Measurements from ENCODE around the gene KRT2.

Gene KRT2

DNA sequence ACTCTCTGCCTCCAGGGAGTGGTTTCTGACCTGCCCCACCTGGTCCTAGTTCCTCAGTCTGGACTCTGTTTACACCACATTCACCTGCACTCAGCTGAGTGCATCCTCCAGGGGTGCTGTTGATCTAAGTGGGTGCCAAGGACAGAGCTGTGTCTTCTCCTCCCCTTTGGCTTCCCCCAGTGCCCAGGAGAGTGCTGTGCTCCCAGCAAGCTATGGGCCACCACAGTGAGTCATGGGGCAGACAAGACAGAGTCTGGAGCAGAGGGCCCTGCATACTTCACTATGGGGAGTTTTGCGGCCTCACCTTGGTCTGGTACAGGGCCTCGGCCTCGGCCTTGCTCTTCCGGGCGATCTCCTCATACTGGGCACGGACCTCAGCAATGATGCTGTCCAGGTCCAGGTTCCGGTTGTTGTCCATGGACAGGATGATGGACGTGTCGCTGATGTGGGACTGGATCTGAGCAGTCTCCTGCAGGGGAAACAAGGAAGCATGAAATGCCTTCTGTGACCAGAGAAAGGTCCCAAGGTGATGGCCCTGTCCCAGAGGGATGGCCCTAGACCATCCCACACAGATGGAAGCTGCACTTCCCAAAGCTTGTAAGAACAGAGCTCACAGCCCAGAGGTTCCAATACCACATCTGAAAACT, 38.5 kb downstream of the KRT2 start:
- DNase-seq, result no peak

DNA sequence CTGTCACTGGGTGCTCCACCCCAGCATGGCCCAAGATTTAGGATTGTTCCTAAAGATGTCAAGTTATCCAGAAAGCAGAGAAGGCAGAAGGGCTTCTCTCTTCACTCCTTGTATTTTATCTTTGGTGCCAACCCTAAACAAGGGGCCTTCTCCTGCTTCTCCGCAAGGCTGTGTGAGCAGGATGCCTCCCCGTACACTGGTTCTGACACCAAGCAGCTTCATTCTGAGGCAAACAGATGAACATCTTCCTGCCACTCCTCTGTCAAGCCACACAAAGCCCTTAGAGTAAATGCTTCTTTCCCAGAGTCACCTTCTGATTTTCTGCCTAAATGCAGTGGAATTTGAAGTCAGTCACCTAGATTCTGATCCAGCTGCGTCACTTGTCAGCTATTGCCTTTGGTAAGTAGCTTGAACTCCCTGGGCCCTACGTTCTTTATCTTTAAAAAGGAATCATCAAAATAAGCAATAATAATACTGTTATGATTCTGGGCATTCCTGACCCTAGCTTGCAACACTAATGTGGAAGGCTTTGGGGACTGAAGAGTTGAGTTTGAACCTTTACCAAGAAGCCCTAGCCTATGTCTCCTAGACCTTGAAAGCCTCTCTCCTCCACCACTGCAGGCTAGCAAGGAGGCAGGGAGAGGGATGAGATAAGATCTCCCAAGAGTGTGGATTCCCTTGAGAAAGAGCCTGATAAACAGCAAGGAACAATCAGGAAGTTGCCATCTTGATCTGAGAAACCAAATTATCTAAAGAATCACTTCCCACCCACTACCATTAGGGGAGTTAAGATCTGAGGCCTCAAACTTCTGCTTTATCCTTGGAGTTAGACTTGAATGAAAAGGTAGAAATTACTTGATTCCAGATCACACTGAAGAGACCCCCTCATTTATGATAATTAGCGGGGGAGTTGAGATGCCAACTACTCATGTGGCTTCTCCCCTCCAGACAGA, 39.3 kb downstream of the KRT2 start:
- no peak for DNase-seq

DNA sequence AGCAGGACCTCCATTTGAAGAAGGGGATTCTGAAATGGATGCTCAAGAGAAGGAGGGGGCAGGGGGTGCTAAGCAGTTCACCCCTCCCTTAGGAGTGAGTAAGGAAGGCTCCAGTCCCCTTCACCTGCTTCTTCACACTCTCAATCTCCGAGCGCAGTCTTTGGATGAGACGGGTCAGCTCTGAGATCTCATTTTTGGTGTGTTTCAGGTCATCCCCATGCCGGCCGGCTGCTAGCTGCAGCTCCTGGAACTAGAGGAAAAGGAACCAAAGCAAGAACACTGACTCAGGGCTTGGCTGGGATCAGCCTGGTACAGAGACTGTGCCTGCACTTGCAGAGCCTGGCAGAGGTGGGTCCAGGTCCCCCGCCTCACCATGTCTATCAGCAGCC, 40.9 kb downstream of the KRT2 start:
- DNase-seq, result no peak

DNA sequence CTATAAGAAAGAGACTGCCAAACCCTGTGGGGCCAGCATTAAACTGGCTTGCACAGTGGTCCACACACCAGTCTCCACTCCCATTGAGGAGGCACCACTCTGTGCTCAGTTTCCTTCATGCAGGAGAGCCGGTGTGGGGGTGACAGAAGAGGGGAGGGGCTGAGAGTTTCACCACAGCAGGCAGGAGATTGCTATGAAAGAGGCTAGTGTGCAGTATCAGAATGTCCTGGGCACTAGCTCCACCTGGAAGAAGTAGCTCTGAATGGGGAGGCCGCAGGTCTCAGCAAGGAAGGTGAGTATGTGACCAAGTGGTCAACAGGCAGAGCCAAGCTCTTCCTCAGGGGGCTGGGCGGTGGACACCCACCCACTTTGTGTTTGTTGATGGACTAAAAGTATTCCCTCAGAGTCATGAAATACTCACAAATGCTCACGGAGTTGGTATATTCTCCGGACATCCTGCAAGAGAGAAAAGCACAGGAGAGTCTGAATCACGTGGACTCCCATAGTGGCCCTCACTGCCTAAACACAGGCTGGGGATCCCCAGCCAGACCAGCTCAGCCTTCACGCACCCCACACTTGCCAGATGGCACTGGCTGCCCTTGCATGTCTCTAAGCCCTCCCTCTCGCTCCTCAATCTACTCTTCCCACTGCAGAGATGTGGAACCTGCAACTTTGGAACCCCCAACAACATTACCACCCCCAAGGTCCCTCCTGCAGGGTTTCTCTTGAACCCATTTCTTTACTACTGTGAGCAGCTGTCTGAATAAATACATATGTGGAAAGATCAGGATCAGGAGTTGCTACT, 43.0 kb downstream of the KRT2 start:
- no peak for DNase-seq

DNA sequence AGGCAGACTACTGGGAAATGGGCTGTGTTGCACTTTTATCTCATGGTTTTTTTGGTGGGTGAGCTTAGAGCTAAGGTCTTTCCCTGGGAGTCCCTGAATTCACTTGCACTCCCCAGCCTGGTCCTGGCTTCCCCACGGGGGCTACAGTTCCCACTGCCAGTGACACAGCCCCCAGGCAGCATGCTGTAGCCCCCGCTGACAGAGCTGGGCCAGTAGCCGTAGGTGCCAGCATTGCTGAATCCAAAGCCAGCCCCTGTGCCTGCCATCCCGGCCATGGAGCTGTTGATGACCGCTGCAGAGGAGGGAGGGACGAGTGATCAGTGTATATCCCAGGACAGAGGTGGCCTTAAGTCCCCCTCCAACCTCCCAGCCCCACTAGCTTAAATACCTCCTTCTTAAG, 43.9 kb downstream of the KRT2 start:
- no peak for DNase-seq

DNA sequence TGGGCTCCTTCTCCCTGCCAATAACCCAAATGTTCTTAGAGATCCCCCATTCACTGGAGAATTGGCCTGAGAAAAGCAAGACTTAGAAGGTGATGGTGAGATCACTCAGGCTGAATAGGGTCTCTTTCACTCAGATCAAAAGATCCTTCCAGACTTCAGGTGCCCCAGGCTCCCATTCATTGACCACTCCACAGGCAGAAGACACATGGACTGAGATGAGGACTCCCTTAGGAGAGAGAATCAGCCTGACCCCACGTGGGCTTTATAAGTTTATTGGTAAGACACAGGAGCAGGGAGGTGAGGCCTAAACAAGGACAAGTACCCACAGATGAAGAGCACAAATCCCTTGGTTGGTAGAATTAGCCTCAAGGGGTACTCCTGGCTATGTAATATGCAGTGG, 44.7 kb downstream of the KRT2 start:
- no peak for DNase-seq

DNA sequence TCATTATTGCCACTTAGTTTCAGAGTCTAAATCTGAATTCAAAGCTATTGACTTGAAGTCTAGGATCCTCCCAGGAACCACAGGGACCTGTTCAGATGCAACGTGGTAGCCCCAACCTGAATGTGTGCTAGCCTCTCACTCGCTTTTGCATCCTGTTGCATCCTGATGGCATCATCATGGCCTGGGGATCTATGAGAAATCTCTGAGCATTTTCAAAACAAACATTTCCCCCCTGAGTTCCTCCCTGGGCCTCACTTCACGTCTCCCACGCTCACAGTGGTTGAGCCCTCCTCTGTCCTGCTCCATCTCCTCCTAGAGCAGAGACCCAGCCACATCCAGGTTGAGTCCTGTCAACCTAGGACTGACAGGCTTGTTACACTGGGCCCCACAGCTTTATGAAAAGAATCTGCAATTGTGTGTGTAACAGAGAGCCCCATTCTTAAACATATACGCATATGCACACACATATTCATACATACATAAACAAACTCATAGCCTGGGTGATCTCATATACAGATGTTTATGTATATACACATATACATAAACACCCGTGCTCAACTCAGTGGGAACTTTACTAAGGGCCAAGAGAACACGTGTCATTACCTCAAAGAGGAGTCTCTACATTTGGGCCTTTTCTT, 45.3 kb downstream of the KRT2 start:
- no peak for DNase-seq

DNA sequence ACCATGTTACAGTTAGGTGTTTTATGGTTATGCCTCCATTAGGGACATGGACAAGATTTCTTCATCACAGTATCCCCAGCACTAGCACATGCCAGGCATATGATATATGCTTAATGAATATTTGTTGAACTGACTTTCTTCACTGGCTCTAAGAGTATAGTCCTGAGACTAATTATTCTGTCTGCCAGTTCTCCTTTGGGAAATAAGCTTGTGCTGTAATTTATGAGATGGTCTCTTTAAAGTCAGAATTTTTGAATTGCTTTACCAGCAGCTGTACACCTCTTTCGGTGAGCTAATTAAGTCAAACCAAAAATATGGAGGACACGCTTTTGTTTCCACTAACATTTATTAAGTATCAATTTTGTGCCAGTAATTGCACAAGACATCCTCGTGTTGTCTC, 45.9 kb downstream of the KRT2 start:
- no peak for DNase-seq

DNA sequence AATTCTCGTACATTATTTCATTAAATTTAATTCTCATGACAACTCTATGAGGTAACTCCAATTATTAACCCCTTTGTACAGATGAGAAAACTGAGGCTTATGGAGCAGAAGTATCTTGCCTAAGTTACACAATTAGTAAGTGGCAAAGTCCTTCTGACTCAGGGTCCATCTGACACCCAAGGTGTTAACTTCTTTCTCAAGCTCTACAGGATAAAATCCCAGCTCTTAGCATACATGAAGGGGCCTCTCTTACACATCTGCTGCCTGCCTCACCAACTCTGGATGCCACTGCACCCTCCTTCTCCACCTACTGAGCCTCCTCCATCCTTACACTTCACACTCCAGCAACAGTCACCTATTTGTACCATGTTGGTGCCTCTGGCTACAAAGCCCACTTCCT, 46.5 kb downstream of the KRT2 start:
- DNase-seq, result no peak

DNA sequence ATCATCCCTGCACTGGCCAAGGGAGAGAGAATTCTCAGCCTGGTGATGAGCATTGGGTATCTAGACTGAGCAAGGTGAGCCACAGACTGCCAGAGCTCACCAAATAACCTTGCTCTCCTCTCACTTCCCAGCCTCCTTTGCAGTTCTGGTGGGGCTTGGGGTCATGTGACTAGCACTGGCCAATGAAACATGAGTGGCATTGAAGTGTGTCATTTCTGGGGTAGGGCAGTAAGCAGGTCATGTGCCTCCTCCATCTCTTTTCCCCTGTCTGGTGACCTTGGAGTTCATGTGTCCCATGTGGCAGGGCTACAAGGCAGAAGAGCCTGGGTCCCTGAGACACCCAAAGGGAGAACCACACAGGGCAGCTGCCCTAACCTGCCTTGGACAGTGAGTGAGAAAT, 47.2 kb downstream of the KRT2 start:
- peak; percentile 8 for DNase-seq

DNA sequence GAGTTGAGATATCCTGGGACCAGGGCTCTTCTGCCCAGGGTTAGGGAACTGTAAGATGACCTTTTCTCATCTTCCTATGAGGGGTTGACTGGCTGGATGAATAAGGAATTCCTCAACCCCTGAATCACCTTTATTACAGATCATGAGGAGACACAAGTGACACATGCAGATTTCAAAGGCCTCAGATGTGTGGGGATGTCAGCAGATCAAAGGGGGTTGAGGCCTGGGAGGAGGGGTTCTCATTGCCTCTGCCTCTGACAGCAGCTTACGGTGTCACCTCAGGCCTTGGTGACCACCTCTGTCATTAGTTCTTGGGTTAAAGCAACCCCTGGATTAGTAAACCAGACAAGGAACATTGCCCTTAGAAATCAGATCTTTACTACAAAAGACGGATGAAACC, 48.7 kb downstream of the KRT2 start:
- no peak for DNase-seq

DNA sequence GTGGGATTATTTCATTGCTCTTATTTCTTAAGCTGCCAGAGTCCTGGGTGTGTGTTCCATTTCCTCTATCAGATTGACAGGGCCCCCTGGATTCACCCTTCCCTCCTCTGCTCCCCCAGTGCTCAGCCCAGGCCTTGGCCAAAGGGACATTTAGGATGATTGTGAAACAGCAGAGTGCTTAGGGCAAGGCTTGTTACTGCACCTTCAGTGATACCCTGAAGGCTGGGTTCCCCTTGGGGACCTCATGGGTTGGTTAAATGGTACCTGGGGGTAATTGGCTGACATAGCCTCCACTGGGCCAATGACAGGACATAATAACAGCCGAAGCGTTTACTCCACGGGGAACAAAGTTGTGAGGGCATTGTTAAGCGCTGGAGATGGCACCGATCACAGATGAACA, 49.5 kb downstream of the KRT2 start:
- DNase-seq, result no peak

DNA sequence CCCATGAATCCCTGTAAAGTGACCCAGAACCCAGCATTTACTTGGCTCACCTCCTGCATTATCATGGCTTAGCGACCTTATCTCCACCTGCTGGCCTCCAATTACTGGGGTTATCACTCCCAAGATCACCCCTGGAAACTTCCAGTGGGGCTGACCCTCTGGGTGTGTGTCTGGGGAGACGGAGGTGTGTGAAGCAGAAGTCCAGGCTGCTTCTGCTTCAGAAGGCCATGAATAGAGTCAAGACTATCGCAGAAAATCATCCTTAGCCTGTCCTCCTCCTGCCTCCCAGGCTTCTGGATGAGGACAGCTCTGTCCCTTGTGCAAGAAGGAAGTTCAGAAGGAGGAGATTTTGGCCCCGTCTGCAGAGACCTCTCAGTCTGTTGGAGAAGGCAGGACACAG, 50.3 kb downstream of the KRT2 start:
- DNase-seq, result no peak

DNA sequence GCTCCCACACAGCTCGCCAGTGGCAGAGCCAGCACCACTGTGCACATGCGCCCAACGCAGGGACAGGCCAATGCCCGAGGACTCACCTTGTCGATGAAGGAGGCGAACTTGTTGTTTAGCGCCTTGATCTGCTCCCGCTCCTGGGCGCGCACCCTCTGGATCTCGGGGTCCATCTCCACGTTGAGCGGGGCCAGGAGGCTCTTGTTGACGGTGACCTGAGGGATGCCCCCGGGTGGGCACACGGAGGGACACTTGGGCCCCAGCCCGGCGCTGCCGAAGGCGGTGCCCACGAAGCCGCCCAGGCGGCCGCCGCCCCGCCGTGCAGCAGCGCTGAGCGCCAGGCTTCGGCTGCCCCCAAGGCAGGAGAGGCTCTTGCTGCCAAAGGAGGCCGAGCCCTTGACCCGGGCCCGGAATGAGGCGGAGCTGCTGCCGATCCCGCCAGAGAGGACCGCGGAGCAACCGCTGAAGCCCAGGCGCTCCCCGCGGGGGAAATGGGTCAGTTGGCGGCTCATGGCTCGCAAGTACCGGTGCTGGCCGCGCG, 51.0 kb downstream of the KRT2 start, which contains the start of gene KRT72:
TSS of gene KRT72 (minus strand) at position 523 of the 541 bp plus-strand sequence. CDS start at position 512, 11 bp downstream.
- DNase-seq, result no peak

DNA sequence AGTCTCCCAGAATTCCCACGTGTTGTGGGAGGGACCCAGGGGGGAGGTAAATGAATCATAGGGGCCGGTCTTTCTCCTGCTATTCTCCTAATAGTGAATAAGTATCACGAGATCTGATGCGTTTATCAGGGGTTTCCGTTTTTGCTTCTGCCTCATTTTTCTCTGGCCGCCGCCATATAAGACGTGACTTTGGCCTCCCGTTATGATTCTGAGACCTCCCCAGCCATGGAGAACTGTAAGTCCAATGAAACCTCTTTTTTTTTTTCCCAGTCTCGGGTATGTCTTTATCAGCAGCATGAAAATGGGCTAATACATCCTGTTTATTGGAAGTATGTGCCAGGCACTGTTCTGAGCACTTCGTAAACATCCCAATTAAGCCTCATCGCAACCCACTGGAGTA, 51.5 kb downstream of the KRT2 start:
- no peak for DNase-seq

DNA sequence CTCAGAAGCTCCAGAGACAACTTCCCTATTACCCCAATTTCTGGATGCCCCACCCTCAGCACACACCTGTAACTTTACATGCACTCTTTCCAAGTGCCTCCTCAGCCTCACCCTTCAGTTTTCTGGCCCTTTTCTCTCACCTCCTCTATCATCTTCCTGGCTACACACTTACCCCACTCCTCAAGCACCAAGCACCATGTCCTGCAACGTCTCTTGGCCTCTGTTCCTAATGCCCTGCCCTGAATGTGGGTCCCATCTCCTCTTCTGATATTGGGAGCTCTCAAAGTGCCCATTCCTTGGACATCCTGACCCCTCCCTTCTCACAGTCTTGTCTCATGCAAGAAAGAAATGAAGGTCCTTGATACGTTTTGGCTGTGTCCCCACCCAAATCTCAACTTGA, 51.9 kb downstream of the KRT2 start:
- no peak for DNase-seq

DNA sequence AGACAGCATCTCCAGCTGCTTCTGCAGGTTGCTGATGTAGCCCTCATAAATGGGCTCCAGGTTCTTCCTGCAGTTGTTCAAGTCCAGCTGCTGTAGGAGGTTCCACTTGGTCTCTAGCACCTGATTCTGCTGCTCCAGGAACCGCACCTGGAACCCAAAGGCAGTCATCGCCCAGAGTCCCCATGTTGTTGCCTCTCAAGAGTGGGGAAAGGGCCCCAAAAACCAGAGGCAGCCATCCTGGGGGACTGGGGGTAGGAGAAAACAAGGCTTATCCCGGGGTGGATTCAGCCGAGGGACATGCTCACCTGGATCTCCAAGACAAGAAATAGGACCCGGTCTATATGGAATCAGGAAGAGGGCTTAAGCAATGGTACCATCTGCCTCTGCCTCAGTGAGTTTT, 53.0 kb downstream of the KRT2 start:
- no peak for DNase-seq

All from OCI-M1 (cell line).